OCI-LY1 (cell line): ENCODE measurements around the gene RUVBL1.

Experiments
- H2AFZ ChIP-seq: fragments of 200-600 bp; sonication (generic), shearing (Covaris generic); 2 replicates; pipeline ENCODE4 v1.6.0; 2014; ENCODE audit warnings: antibody characterized with exemption, mild to moderate bottlenecking, low read length
- H3F3A ChIP-seq: fragments of 200-600 bp; sonication (generic), shearing (Covaris generic); 2 replicates; pipeline ENCODE4 v1.6.0; 2014; ENCODE audit warnings: mild to moderate bottlenecking, antibody characterized with exemption, low read length, moderate library complexity; ENCODE audit not compliant: insufficient read depth
- H3K27ac ChIP-seq: fragments of 200-600 bp; sonication (generic); 2 replicates; pipeline ENCODE4 v1.5.1; 2014; ENCODE audit warnings: low read length, mixed run types, mild to moderate bottlenecking, low read depth; ENCODE audit not compliant: poor library complexity, severe bottlenecking
- H3K27me3 ChIP-seq: fragments of 200-600 bp; sonication (generic); 2 replicates; pipeline ENCODE4 v1.6.0; 2014; ENCODE audit warnings: antibody characterized with exemption, mild to moderate bottlenecking, low read length, moderate library complexity; ENCODE audit not compliant: insufficient read depth
- H3K36me3 ChIP-seq: fragments of 200-600 bp; sonication (generic); 2 replicates; pipeline ENCODE4 v1.6.1; 2014; ENCODE audit warnings: mild to moderate bottlenecking, antibody characterized with exemption, low read length, moderate library complexity, mixed read lengths; ENCODE audit not compliant: insufficient read depth
- H3K4me1 ChIP-seq: fragments of 200-600 bp; sonication (generic); 2 replicates; pipeline ENCODE4 v1.5.1; 2014; ENCODE audit warnings: mild to moderate bottlenecking, low read length, moderate library complexity; ENCODE audit not compliant: insufficient read depth, severe bottlenecking
- H3K4me2 ChIP-seq: fragments of 200-600 bp; sonication (generic), shearing (Covaris generic); 2 replicates; pipeline ENCODE4 v1.6.1; 2014; ENCODE audit warnings: low read length
- H3K4me3 ChIP-seq: fragments of 200-600 bp; sonication (generic); 2 replicates; pipeline ENCODE4 v1.5.1; 2014; ENCODE audit warnings: low read length, low read depth, mild to moderate bottlenecking, mixed read lengths; ENCODE audit not compliant: poor library complexity, severe bottlenecking
- H3K79me2 ChIP-seq: fragments of 200-600 bp; shearing (Covaris generic); 2 replicates; pipeline ENCODE4 v1.6.1; 2016; ENCODE audit warnings: mixed run types, low read length, mixed read lengths; ENCODE audit not compliant: insufficient read depth
- H3K9ac ChIP-seq: fragments of 200-600 bp; sonication (generic), shearing (Covaris generic); 2 replicates; pipeline ENCODE4 v1.6.1; 2014; ENCODE audit warnings: mild to moderate bottlenecking, low read length, mixed read lengths
- H3K9me2 ChIP-seq: fragments of 200-600 bp; sonication (generic), shearing (Covaris generic); 2 replicates; pipeline ENCODE4 v1.6.1; 2014; ENCODE audit warnings: low read depth, mild to moderate bottlenecking, low read length, mixed read lengths
- H3K9me3 ChIP-seq: fragments of 200-600 bp; shearing (Covaris generic); 2 replicates; pipeline ENCODE4 v1.6.1; 2014; ENCODE audit warnings: low read length, mixed read lengths
- H4K20me1 ChIP-seq: fragments of 200-600 bp; sonication (generic), shearing (Covaris generic); 2 replicates; pipeline ENCODE4 v1.6.0; 2016; ENCODE audit warnings: mild to moderate bottlenecking, low read length; ENCODE audit not compliant: insufficient read depth
- CTCF ChIP-seq: fragments of 200-600 bp; sonication (generic), shearing (Covaris generic); IDR thresholded peaks from 2 replicates; pipeline ENCODE4 v1.5.1; 2017; ENCODE audit warnings: mild to moderate bottlenecking, antibody characterized with exemption, low read length, moderate library complexity, mixed read lengths
- EZH2 ChIP-seq: fragments of 200-600 bp; sonication (generic), shearing (Covaris generic); IDR thresholded peaks from 2 replicates; pipeline ENCODE4 v1.8.0; 2017; ENCODE audit warnings: borderline replicate concordance, mixed run types, mild to moderate bottlenecking, antibody characterized with exemption, low read length, moderate library complexity, mixed read lengths

Gene RUVBL1

GRCh38 chr3:128074851-128075521 lies 48.6 kb downstream of the RUVBL1 start:
- Histone ChIP-seq H3K4me1 (peaks cover 16% of the 10 kb centered on the region), H3K27me3 (peaks cover 5% of the 10 kb centered on the region; the same call in 1 of the 2 replicates), H3K79me2 (no peaks in the 10 kb centered on the region), H2AFZ (no peak overlapping the region), H4K20me1 (no peaks in the 10 kb centered on the region), H3K4me2 (peak overlapping the region; percentile 56; the same call in 1 of the 2 replicates), H3K27ac (no peak overlapping the region), H3K36me3 (peaks cover 72% of the 10 kb centered on the region), H3K9ac (no peak overlapping the region), H3K9me2 (no peaks in the 10 kb centered on the region), H3K9me3 (no peaks in the 10 kb centered on the region), H3K4me3 (peak overlapping the region; percentile 20), H3F3A (no peaks in the 10 kb centered on the region)
- no peak for TF ChIP-seq CTCF
- TF ChIP-seq EZH2 = no peak

DNA sequence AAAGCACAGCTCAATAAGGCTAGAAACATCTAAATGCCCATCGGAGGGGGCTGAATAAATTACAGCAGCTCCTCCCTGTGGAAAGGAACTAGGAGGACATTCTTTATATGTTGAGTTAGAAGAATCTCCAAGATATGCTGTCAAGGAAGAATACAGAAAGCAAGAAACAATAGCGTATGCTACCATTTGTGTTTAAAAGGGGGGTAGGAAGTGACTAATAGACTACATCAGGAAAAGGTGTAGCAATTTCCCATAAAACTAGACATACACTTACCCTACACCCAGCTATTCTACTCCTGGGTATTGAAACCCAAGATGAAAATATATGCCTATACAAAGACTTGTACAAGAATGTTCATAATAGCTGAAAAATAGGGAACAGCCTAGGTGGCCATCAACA lies 49.8 kb downstream of the RUVBL1 start:
- H3K36me3 ChIP-seq = peaks cover 72% of the 10 kb centered on the region

DNA sequence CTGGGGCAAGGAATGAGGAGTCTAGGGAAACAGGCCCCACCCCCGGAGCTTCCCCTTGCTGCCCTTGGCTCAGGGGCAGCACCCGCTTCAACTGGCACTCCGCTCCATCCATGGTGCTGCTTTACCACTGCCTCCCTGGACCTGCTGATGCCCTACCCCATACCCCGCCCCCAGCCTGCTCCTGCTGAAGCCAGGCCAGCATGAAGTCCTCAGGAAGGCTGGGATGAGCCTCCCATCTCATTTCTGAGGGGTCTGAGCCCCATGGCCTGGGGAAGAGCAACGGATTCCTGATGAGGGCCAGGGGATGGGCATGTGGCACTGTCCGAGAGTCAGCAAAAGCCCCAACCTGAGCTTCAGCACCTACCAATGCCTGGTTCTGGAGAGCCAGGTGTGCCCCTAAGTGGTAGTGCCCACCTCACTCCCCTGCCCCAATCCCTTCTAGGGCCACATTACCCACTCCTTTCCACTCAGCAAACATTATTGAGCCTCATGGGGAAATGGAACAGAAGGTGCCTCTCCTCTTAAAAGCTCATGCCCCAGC lies 50.4 kb downstream of the RUVBL1 start:
- Histone ChIP-seq H3K27me3 (peaks cover 5% of the 10 kb centered on the region; the same call in 1 of the 2 replicates), H2AFZ (no peak overlapping the region), H3K4me1 (peaks cover 16% of the 10 kb centered on the region), H3F3A (no peaks in the 10 kb centered on the region), H3K27ac (no peak overlapping the region), H3K9me2 (no peaks in the 10 kb centered on the region), H3K9me3 (no peaks in the 10 kb centered on the region), H3K36me3 (peaks cover 73% of the 10 kb centered on the region), H3K9ac (no peak overlapping the region), H3K79me2 (no peaks in the 10 kb centered on the region), H4K20me1 (no peaks in the 10 kb centered on the region), H3K4me2 (no peak overlapping the region), H3K4me3 (no peak overlapping the region)
- TF ChIP-seq EZH2 (no peak), CTCF (no peak)

More for the DNA sequence above, 49.8 kb downstream of the RUVBL1 start:
- no peaks in the 10 kb centered on the region for H3K79me2 ChIP-seq
- peaks cover 16% of the 10 kb centered on the region for H3K4me1 ChIP-seq
- H3K4me2 ChIP-seq = no peak overlapping the region
- H3F3A ChIP-seq = no peaks in the 10 kb centered on the region
- no peak overlapping the region for H3K4me3 ChIP-seq
- H3K9ac ChIP-seq = no peak overlapping the region
- no peak for TF ChIP-seq CTCF
- no peak for TF ChIP-seq EZH2
- no peak overlapping the region for H2AFZ ChIP-seq
- peaks cover 5% of the 10 kb centered on the region; the same call in 1 of the 2 replicates for H3K27me3 ChIP-seq
- no peak overlapping the region for H3K27ac ChIP-seq
- H3K9me3 ChIP-seq = no peaks in the 10 kb centered on the region
- H4K20me1 ChIP-seq = no peaks in the 10 kb centered on the region
- no peaks in the 10 kb centered on the region for H3K9me2 ChIP-seq
